Right lobe of liver (tissue), 6 donors: ENCODE results near the gene UGT1A1. TPM values are rescaled to one million over a fixed set of nuclear protein-coding genes. Genes with fewer than 3 reads are reported as not detected.

ENCODE experiments used
- ATAC-seq, 4 donors: fragments of 200-7000 bp; cut with Tn5 transposase; one replicate each; pipeline ENCODE4 v1.9.1; 2020; ENCODE audit warnings: mild to moderate bottlenecking in 4 of 4, moderate library complexity in 4 of 4
- DNase-seq, 3 donors: peaks; one replicate each; pipeline ENCODE4 v3.0.0-alpha.2; 2020
- H3K27ac ChIP-seq, 3 donors: fragments of 200-600 bp; one replicate each; pipeline ENCODE4 v1.8.0; 2022
- H3K27me3 ChIP-seq, 2 donors: fragments of 200-600 bp; one replicate each; pipeline ENCODE4 v1.8.0; 2022
- H3K36me3 ChIP-seq, 4 donors: fragments of 200-600 bp; sonication (generic) in 1 of 4; one replicate each; pipeline versions ENCODE4 v1.5.1 to v1.8.0; 2017 to 2022; ENCODE audit warnings: control low read depth in 1 of 4
- H3K4me1 ChIP-seq, 4 donors: fragments of 200-600 bp; sonication (generic) in 1 of 4; one replicate each; pipeline versions ENCODE4 v1.5.1 to v1.8.0; 2017 to 2022; ENCODE audit warnings: control low read depth in 1 of 4
- H3K4me3 ChIP-seq, 3 donors: fragments of 200-600 bp; one replicate each; pipeline ENCODE4 v1.8.0; 2022
- H3K9me3 ChIP-seq, 4 donors: fragments of 200-600 bp; sonication (generic) in 1 of 4; one replicate each; pipeline versions ENCODE4 v1.5.1 to v1.8.0; 2017 to 2022; ENCODE audit warnings: control low read depth in 1 of 4
- CTCF ChIP-seq, 4 donors: fragments of 200-600 bp in 3 of 4; fragments of 450-650 bp in 1 of 4; IDR thresholded peaks; one replicate each; pipeline versions ENCODE4 v1.5.1 to v1.8.0; 2016 to 2022; ENCODE audit warnings: antibody characterized with exemption in 4 of 4, mild to moderate bottlenecking in 2 of 4
- POLR2A ChIP-seq: fragments of 450-650 bp; IDR thresholded peaks from one replicate; pipeline ENCODE4 v1.6.1; 2017; ENCODE audit warnings: antibody characterized with exemption, mild to moderate bottlenecking
- WGBS: methylation state at CpG from one replicate; pipeline ENCODE4 v1.1.6; 2018; ENCODE audit warnings: low coverage, low lambda C conversion rate; ENCODE audit not compliant: insufficient coverage; ENCODE audit errors: missing lambda C conversion rate; 5-methylcytosine and 5-hydroxymethylcytosine counted together
- intact Hi-C, 2 donors: fragments of 100-400 bp; cut with DNase I; formaldehyde crosslinking; loops; one replicate each; pipeline versions ENCODE4 v1.11.2 to v1.14.1; 2022
- total RNA-seq, 6 experiments: library from RNA; depleted of rRNA in 2 of 6; stranded (reverse); fragments of >200 nt in 2 of 6; fragmentation: NEBNext Ultra II Directional in 3 of 6; extraction: Animal tissue kit (Norgen Biotek cat#: 25700) in 3 of 6; gene quantifications; one replicate each; pipeline versions ENCODE4 v1.1.0 to v1.2.4, GENCODE V29; 2016 to 2023
- donor health status: DM: no; HTN: yes; CAD: no.
- donor health status: DM: no; HTN: no; CAD: no.
- donor health status: DM: no; HTN: no; CAD: no.
- donor health status: DM: no; HTN: yes; CAD: no.
- donor health status: DM: no; HTN: yes; CAD: no.

Gene UGT1A1
- total RNA-seq, 6 experiments from 2014 or later = 97.5 to 1,279 (median 171) TPM

- TF ChIP-seq CTCF (IDR thresholded peaks at IDR 0.05) (no peak), POLR2A (no peak)
- H3K4me3 ChIP-seq = no peak overlapping the region
- 82% methylated on average over 16 of the region's 18 CpGs for WGBS
- no peak overlapping the region for H3K27ac ChIP-seq
- no peaks in the 10 kb centered on the region for H3K4me1 ChIP-seq
- H3K36me3 ChIP-seq = no peaks in the 10 kb centered on the region
- H3K9me3 ChIP-seq = no peaks in the 10 kb centered on the region
- intact Hi-C loops = no loop called here
- ATAC-seq (no peak), DNase-seq (no peak)
- H3K27me3 ChIP-seq = no peaks in the 10 kb centered on the region
These were observed 31.2 kb downstream of the UGT1A1 start for GRCh38 chr2:233791151-233791882.

- DNase-seq (no peak), ATAC-seq (no peak)
- TF ChIP-seq POLR2A = no peak
- TF ChIP-seq CTCF (IDR thresholded peaks at IDR 0.05) = no peak
- intact Hi-C loops = no loop called here
- Histone ChIP-seq H3K27ac (no peak overlapping the region), H3K9me3 (no peaks in the 10 kb centered on the region), H3K27me3 (no peaks in the 10 kb centered on the region), H3K4me1 (no peaks in the 10 kb centered on the region), H3K36me3 (no peaks in the 10 kb centered on the region), H3K4me3 (no peak overlapping the region)
- WGBS = 72% methylated on average over 8 of the region's 9 CpGs
These were observed 31.8 kb downstream of the UGT1A1 start for GRCh38 chr2:233791883-233792329.

- H3K4me1 ChIP-seq = no peaks in the 10 kb centered on the region
- H3K9me3 ChIP-seq = no peaks in the 10 kb centered on the region
- DNase-seq = no peak
- no peak for ATAC-seq
- 90% methylated on average over 7 of the region's 7 CpGs for WGBS
- TF ChIP-seq POLR2A (no peak), CTCF (IDR thresholded peaks at IDR 0.05) (no peak)
- H3K4me3 ChIP-seq = no peak overlapping the region
- H3K27ac ChIP-seq = no peak overlapping the region
- intact Hi-C loops = no loop called here
- H3K27me3 ChIP-seq = no peaks in the 10 kb centered on the region
- no peaks in the 10 kb centered on the region for H3K36me3 ChIP-seq
These were observed 32.6 kb downstream of the UGT1A1 start for GRCh38 chr2:233792720-233793119.

- TF ChIP-seq CTCF (IDR thresholded peaks at IDR 0.05) = no peak
- no peak for TF ChIP-seq POLR2A
- Histone ChIP-seq H3K27me3 (no peaks in the 10 kb centered on the region), H3K27ac (no peak overlapping the region), H3K36me3 (no peaks in the 10 kb centered on the region), H3K4me3 (no peak overlapping the region), H3K9me3 (no peaks in the 10 kb centered on the region), H3K4me1 (no peaks in the 10 kb centered on the region)
- no peak for ATAC-seq
- DNase-seq = no peak
- 81% methylated on average over 3 of the region's 18 CpGs for WGBS
- intact Hi-C loops = no loop called here
These were observed 33.5 kb downstream of the UGT1A1 start for GRCh38 chr2:233793465-233794127.
